ENCODE data around the gene MUC20. TPM values are rescaled to one million over a fixed set of nuclear protein-coding genes. Genes with fewer than 3 reads are reported as not detected.
"Not testable (repeated sequence)": the region's sequence is repeated elsewhere in the genome, so short reads cannot be mapped to it uniquely, and the experiment has no call there.

The MUC20 gene
- total RNA-seq, 1 experiment from 2014 or later = 176 TPM

DNA sequence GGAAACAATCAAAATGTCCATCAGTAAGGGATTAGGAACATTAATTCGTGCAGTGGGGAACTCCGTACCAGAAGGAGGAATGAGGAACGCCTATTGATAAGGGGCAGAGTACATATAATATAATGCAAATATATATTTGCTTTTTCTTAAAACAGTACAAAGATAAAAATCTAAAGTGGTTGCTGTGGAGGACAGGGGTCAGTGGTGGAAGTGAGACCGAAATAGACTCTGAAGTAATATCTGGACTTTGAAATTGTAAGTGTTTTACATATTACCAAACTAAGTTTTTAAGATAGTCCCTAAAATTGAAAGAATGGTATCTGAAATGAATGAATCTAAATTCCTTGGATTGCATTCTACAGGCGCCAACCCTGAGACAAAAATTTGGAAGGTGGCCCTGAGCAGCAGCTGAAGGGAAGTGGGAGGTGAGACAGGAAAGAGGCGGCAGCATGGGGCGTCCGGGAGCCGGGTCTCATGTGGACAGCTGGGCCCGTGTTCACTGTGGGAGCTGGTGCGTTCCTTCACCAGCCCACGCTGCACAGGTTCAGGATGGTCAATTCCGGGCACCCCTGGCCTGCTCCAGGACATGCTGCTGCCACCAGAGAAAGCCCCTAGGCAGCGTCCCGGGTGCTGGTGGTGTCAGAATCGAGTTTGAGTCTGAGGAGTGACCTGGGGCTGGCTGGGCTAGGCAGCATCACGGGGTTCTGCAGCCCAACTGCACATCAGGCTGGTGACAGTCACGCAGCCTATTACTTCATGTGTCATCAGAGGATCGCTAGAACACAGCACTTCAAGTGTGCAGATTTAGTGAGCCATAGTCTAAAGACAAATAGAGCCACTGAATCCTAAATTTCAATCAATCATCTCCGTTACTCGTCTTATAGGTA is 31.4 kb upstream of the MUC20 start:
- H4K20me1 ChIP-seq (ENCODE audit: insufficient read depth); CTCF ChIA-PET; H3K4me3 ChIP-seq; H3K27me3 ChIP-seq (ENCODE audit: insufficient read depth, low read depth); BruUV-seq (replicated peaks); H3K4me2 ChIP-seq; intact Hi-C loops (cut with micrococcal nuclease; ENCODE audit: unreplicated experiment); POLR2A ChIA-PET (ENCODE audit: unreplicated experiment); H3K4me1 ChIP-seq (replicated peaks; ENCODE audit: insufficient read depth); H3K27ac ChIP-seq; H3K79me2 ChIP-seq (ENCODE audit: low read depth); H3K9me2 ChIP-seq (ENCODE audit: insufficient read depth); H2AFZ ChIP-seq; H3K9me3 ChIP-seq (ENCODE audit: insufficient read depth, low read depth): not testable (repeated sequence)
- DNase-seq = peak in 1 of 2 experiments; percentile 21
- Histone ChIP-seq H3F3A (ENCODE audit: insufficient read depth, low read depth) (peaks cover 17% of the 10 kb centered on the region; the same call in 1 of the 2 replicates), H3K36me3 (ENCODE audit: low read depth) (peaks cover 32% of the 10 kb centered on the region)

DNA sequence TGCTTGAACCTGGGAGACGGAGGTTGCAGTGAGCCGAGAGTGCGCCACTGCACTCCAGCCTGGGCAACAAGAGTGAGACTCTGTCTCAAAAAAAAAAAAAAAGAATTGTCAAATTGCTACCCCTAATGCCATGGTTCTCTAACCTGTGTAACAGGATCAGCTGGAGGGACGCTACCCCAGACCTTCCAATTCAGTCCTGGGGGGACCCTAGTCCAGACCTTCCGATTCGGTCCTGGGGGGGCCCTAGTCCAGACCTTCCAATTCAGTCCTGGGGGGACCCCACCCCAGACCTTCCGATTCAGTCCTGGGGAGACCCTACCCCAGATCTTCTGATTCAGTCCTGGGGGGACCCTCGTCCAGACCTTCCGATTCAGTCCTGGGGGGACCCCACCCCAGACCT is 29.8 kb upstream of the MUC20 start:
- BruUV-seq (replicated peaks) = no TSS peak
- no peak overlapping the region for H3K27ac ChIP-seq
- H3K79me2 ChIP-seq (ENCODE audit: low read depth) = no peaks in the 10 kb centered on the region
- H3K27me3 ChIP-seq (ENCODE audit: insufficient read depth, low read depth) = no peaks in the 10 kb centered on the region
- intact Hi-C loops (cut with micrococcal nuclease; ENCODE audit: unreplicated experiment) = no loop called here
- no peaks in the 10 kb centered on the region for H3K9me3 ChIP-seq (ENCODE audit: insufficient read depth, low read depth)
- peaks cover 34% of the 10 kb centered on the region for H3K36me3 ChIP-seq (ENCODE audit: low read depth)
- no peak overlapping the region for H3K4me3 ChIP-seq
- no peak for DNase-seq
- no peak overlapping the region for H2AFZ ChIP-seq
- no peaks in the 10 kb centered on the region for H3K4me1 ChIP-seq (replicated peaks; ENCODE audit: insufficient read depth)
- ChIA-PET POLR2A (ENCODE audit: unreplicated experiment) (no interaction called here), CTCF (no interaction called here)
- H3K4me2 ChIP-seq = no peak overlapping the region
- peaks cover 23% of the 10 kb centered on the region for H3F3A ChIP-seq (ENCODE audit: insufficient read depth, low read depth)
- TF ChIP-seq, protein P1, sequence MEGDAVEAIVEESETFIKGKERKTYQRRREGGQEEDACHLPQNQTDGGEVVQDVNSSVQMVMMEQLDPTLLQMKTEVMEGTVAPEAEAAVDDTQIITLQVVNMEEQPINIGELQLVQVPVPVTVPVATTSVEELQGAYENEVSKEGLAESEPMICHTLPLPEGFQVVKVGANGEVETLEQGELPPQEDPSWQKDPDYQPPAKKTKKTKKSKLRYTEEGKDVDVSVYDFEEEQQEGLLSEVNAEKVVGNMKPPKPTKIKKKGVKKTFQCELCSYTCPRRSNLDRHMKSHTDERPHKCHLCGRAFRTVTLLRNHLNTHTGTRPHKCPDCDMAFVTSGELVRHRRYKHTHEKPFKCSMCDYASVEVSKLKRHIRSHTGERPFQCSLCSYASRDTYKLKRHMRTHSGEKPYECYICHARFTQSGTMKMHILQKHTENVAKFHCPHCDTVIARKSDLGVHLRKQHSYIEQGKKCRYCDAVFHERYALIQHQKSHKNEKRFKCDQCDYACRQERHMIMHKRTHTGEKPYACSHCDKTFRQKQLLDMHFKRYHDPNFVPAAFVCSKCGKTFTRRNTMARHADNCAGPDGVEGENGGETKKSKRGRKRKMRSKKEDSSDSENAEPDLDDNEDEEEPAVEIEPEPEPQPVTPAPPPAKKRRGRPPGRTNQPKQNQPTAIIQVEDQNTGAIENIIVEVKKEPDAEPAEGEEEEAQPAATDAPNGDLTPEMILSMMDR (conservative IDR thresholded peaks at IDR 0.05) = no peak
- no peak for TF ChIP-seq EZH2 (IDR thresholded peaks at IDR 0.05; ENCODE audit: low read depth)
- no peaks in the 10 kb centered on the region for H4K20me1 ChIP-seq (ENCODE audit: insufficient read depth)
- H3K9me2 ChIP-seq (ENCODE audit: insufficient read depth) = no peaks in the 10 kb centered on the region

DNA sequence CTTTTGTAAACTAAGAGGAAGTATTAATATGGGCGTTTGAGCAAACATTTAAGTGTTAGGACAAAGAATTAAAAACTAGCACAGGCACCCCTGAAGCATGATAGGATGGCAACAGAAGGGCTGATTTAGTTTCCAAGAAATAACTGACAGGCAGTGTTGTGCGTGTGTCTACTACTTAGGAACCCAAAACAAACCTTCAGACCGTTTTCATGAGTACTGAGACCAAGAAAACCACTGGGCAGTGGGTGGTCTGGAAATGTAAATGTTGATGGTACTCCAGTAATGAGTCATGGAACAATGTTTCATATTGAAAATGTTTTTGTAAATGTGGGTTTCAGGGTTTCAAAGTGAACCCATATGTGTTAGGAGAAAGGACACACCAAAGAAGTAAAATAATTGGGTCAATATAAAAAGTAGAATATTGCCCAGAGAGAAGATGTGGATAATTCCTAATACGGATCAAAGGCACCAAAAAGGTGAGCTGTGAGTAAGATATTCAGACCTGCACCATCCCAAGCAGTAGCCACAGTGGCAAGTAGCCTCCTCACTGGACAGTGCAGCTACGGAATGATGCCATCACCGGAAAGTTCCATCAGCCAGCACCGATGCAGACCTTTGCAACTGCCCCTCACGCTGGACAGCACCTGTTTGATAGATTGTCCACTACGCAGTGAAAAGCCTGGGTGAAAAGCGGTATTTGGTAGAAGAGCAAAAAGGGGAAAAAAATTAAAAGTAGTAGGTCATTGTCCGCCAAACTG is 29.0 kb upstream of the MUC20 start:
- POLR2A ChIA-PET (ENCODE audit: unreplicated experiment); BruUV-seq (replicated peaks); H3K27me3 ChIP-seq (ENCODE audit: insufficient read depth, low read depth); CTCF ChIA-PET; H4K20me1 ChIP-seq (ENCODE audit: insufficient read depth); H3K9me3 ChIP-seq (ENCODE audit: insufficient read depth, low read depth); DNase-seq; H3K79me2 ChIP-seq (ENCODE audit: low read depth); H3K9me2 ChIP-seq (ENCODE audit: insufficient read depth); H3K27ac ChIP-seq; H3K4me2 ChIP-seq; H2AFZ ChIP-seq; H3K4me1 ChIP-seq (replicated peaks; ENCODE audit: insufficient read depth); H3K4me3 ChIP-seq: not testable (repeated sequence)
- peaks cover 31% of the 10 kb centered on the region for H3K36me3 ChIP-seq (ENCODE audit: low read depth)
- peaks cover 26% of the 10 kb centered on the region for H3F3A ChIP-seq (ENCODE audit: insufficient read depth, low read depth)
- intact Hi-C loops (cut with micrococcal nuclease; ENCODE audit: unreplicated experiment) = loop anchor here (2.0 kb wide), 1 partner anchor 265 kb away; no protein-coding TSS in a partner anchor

DNA sequence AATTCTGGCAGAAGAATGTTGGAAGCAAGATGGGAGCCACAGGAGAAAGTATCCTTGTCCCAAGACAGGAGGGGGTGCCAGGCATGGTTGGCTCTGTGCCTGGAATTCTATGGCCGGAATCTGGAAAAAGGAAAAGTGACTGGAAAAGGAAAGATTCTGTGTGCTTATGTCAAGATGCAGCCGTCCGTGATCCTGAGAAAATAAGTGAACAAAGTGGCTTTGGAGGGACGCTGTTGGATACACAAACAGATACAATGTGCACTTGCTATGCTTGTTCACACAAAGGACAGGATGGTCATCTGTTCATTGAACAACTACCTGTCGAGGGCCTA is 28.5 kb upstream of the MUC20 start:
- no peak overlapping the region for H3K27ac ChIP-seq
- ChIA-PET POLR2A (ENCODE audit: unreplicated experiment) (no interaction called here), CTCF (no interaction called here)
- H3F3A ChIP-seq (ENCODE audit: insufficient read depth, low read depth) = peaks cover 32% of the 10 kb centered on the region
- peaks cover 12% of the 10 kb centered on the region for H3K4me1 ChIP-seq (replicated peaks; ENCODE audit: insufficient read depth)
- no peaks in the 10 kb centered on the region for H3K9me3 ChIP-seq (ENCODE audit: insufficient read depth, low read depth)
- H3K36me3 ChIP-seq (ENCODE audit: low read depth) = peaks cover 31% of the 10 kb centered on the region
- TF ChIP-seq, protein P1 (conservative IDR thresholded peaks at IDR 0.05) = no peak
- TF ChIP-seq EZH2 (IDR thresholded peaks at IDR 0.05; ENCODE audit: low read depth) = no peak
- no peaks in the 10 kb centered on the region for H3K9me2 ChIP-seq (ENCODE audit: insufficient read depth)
- H3K27me3 ChIP-seq (ENCODE audit: insufficient read depth, low read depth) = no peaks in the 10 kb centered on the region
- intact Hi-C loops (cut with micrococcal nuclease; ENCODE audit: unreplicated experiment) = loop anchor here (2.0 kb wide), 1 partner anchor 264 kb away; no protein-coding TSS in a partner anchor
- H3K4me3 ChIP-seq = no peak overlapping the region
- no peaks in the 10 kb centered on the region for H3K79me2 ChIP-seq (ENCODE audit: low read depth)
- DNase-seq = peak in 1 of 2 experiments; percentile 33
- H3K4me2 ChIP-seq = no peak overlapping the region
- no peak overlapping the region for H2AFZ ChIP-seq
- BruUV-seq (replicated peaks) = no TSS peak
- H4K20me1 ChIP-seq (ENCODE audit: insufficient read depth) = no peaks in the 10 kb centered on the region
